ENCODE results near the gene SLC25A29.

- TF ChIP-seq, protein P1, sequence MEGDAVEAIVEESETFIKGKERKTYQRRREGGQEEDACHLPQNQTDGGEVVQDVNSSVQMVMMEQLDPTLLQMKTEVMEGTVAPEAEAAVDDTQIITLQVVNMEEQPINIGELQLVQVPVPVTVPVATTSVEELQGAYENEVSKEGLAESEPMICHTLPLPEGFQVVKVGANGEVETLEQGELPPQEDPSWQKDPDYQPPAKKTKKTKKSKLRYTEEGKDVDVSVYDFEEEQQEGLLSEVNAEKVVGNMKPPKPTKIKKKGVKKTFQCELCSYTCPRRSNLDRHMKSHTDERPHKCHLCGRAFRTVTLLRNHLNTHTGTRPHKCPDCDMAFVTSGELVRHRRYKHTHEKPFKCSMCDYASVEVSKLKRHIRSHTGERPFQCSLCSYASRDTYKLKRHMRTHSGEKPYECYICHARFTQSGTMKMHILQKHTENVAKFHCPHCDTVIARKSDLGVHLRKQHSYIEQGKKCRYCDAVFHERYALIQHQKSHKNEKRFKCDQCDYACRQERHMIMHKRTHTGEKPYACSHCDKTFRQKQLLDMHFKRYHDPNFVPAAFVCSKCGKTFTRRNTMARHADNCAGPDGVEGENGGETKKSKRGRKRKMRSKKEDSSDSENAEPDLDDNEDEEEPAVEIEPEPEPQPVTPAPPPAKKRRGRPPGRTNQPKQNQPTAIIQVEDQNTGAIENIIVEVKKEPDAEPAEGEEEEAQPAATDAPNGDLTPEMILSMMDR (IDR thresholded peaks at IDR 0.05), result no peak
- TF ChIP-seq POLR2A (IDR thresholded peaks at IDR 0.05), result no peak
- no peak for TF ChIP-seq POLR2AphosphoS5 (IDR thresholded peaks at IDR 0.05)
Measured at GRCh38 chr14:100303925-100304324, 2.3 kb downstream of the SLC25A29 start.

Measured in breast epithelium (tissue), 3 donors.